PC-3 (cell line): Measurements from ENCODE around the gene PRR23B.

Experiments used
- CTCF ChIP-seq: fragments of 300-600 bp; sonication (generic); conservative IDR thresholded peaks from 2 replicates; pipeline ENCODE4 v1.5.1; 2017; ENCODE audit warnings: antibody characterized with exemption, low read depth, mild to moderate bottlenecking, low read length
- EZH2 ChIP-seq: fragments of 300-600 bp; sonication (generic); IDR thresholded peaks from one replicate; pipeline ENCODE4 v1.6.1; 2017; ENCODE audit warnings: antibody characterized with exemption, mild to moderate bottlenecking, low read length; ENCODE audit not compliant: unreplicated experiment
- EZH2phosphoT487 ChIP-seq: fragments of 300-600 bp; sonication (generic); IDR thresholded peaks from 2 replicates; pipeline ENCODE4 v1.6.1; 2018; ENCODE audit warnings: mild to moderate bottlenecking, antibody characterized with exemption, low read length, borderline replicate concordance

- no peak for TF ChIP-seq CTCF
- TF ChIP-seq EZH2, result no peak
- no peak for TF ChIP-seq EZH2phosphoT487
These were observed 44.7 kb downstream of the PRR23B start for GRCh38 chr3:138976047-138976446.
